ENCODE measurements around the gene GARIN5B.

GARIN5B gene

GRCh38 chr19:55324662-55325061, 38.4 kb downstream of the GARIN5B start:
- DNase-seq (ENCODE audit: low read depth, low spot score), result no peak
- no peak overlapping the region for H3K4me3 ChIP-seq
- H3K27ac ChIP-seq, result no peak overlapping the region
- no peaks in the 10 kb centered on the region for H3K36me3 ChIP-seq (ENCODE audit: insufficient read depth, low read length)
- no peak overlapping the region for H3K9ac ChIP-seq (ENCODE audit: insufficient read length)
- TF ChIP-seq FOXP2 (optimal IDR thresholded peaks at IDR 0.05; ENCODE audit: control extremely low read depth, extremely low read length, insufficient read depth) (no peak), EZH2 (IDR thresholded peaks at IDR 0.05) (no peak), POLR2AphosphoS5 (IDR thresholded peaks at IDR 0.05; ENCODE audit: borderline replicate concordance, low read depth, low read length) (no peak)
- no peaks in the 10 kb centered on the region for H3K9me3 ChIP-seq (ENCODE audit: low read depth, low read length)

DNA sequence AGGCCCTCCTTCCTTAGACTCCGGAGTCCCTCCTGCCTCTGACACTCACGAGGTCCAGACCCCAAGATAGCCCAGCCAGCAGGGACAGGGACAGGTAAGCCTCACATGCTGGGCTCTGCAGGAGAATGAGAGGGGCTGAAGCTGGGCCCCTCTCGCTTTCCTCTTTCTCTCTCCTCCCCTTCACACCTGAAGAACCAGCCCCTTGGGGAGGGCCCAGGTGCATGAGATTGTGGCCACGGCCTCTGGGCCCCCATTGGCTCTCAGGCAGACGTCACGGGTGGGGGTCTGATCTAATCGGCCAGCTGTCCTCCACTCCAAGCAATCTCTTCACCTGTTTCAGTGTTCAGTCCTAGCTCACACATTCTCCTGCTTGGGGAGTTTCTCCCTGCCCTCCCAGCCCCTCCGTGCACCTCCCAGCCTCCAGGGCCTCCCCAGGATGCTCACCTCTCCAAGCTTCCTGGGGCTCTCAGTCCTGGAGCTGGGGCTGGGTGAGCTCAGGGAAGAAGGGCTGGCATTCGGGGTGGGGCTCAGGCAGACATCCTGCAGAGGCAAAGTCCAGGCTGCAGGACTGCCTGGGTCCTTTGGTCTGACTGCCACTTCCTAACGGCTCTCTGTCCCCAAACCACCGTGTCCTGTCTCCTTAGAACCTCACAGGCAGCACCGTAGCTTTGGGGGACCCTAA, 40.7 kb downstream of the GARIN5B start:
- H3K36me3 ChIP-seq (ENCODE audit: insufficient read depth, low read length), result no peaks in the 10 kb centered on the region
- H3K4me3 ChIP-seq, result no peak overlapping the region
- no peak overlapping the region for H3K9ac ChIP-seq (ENCODE audit: insufficient read length)
- no peak overlapping the region for H3K27ac ChIP-seq
- TF ChIP-seq EZH2 (IDR thresholded peaks at IDR 0.05), result no peak
- no peak for TF ChIP-seq FOXP2 (optimal IDR thresholded peaks at IDR 0.05; ENCODE audit: control extremely low read depth, extremely low read length, insufficient read depth)
- TF ChIP-seq POLR2AphosphoS5 (IDR thresholded peaks at IDR 0.05; ENCODE audit: borderline replicate concordance, low read depth, low read length), result no peak
- no peak for DNase-seq (ENCODE audit: low read depth, low spot score)
- no peaks in the 10 kb centered on the region for H3K9me3 ChIP-seq (ENCODE audit: low read depth, low read length)

DNA sequence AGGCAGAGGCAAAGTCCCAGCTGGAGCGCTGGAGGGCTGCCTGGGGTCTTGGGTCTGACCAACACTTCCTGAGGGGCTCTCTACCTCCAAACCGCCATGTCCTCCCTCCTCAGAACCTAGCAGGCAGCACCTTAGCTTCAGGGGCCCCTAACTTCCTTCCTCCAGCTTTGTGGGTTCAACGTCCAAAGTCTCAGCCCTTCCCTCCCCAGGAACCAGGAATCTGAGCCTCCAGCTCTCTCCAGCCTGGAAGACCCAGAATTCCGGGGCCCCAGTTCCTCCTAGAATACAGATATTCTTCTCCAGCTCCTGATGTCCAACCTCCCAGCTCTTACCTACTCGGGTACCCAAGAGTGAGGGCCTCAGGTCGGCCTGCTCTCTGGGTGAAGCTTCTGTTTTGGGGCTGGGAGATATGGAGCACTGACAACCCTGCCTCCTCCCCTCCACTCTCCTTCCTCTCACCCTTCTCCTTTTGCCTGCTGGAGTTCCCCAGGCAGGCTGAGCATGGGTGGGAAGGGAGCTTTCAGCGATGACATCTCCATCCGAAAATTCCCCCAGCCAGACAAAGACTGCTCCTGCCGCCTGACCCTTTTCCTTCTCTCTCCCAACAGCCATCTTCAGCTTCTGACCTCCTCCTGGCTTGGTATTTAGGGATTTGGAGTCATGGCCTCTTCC, 41.5 kb downstream of the GARIN5B start:
- Histone ChIP-seq H3K9me3 (ENCODE audit: low read depth, low read length) (no peaks in the 10 kb centered on the region), H3K9ac (ENCODE audit: insufficient read length) (no peak overlapping the region), H3K36me3 (ENCODE audit: insufficient read depth, low read length) (no peaks in the 10 kb centered on the region), H3K27ac (no peak overlapping the region), H3K4me3 (no peak overlapping the region)
- no peak for TF ChIP-seq POLR2AphosphoS5 (IDR thresholded peaks at IDR 0.05; ENCODE audit: borderline replicate concordance, low read depth, low read length)
- no peak for TF ChIP-seq EZH2 (IDR thresholded peaks at IDR 0.05)
- no peak for TF ChIP-seq FOXP2 (optimal IDR thresholded peaks at IDR 0.05; ENCODE audit: control extremely low read depth, extremely low read length, insufficient read depth)
- DNase-seq (ENCODE audit: low read depth, low spot score), result no peak

GRCh38 chr19:55320844-55321419, 42.1 kb downstream of the GARIN5B start:
- Histone ChIP-seq H3K9me3 (ENCODE audit: low read depth, low read length) (no peaks in the 10 kb centered on the region), H3K27ac (no peak overlapping the region), H3K9ac (ENCODE audit: insufficient read length) (no peak overlapping the region), H3K36me3 (ENCODE audit: insufficient read depth, low read length) (no peaks in the 10 kb centered on the region), H3K4me3 (no peak overlapping the region)
- TF ChIP-seq POLR2AphosphoS5 (IDR thresholded peaks at IDR 0.05; ENCODE audit: borderline replicate concordance, low read depth, low read length) (no peak), EZH2 (IDR thresholded peaks at IDR 0.05) (no peak), FOXP2 (optimal IDR thresholded peaks at IDR 0.05; ENCODE audit: control extremely low read depth, extremely low read length, insufficient read depth) (no peak)
- DNase-seq (ENCODE audit: low read depth, low spot score), result no peak

- H3K9ac ChIP-seq (ENCODE audit: insufficient read length), result no peak overlapping the region
- H3K36me3 ChIP-seq (ENCODE audit: insufficient read depth, low read length), result no peaks in the 10 kb centered on the region
- TF ChIP-seq POLR2AphosphoS5 (IDR thresholded peaks at IDR 0.05; ENCODE audit: borderline replicate concordance, low read depth, low read length), result no peak
- no peak for TF ChIP-seq FOXP2 (optimal IDR thresholded peaks at IDR 0.05; ENCODE audit: control extremely low read depth, extremely low read length, insufficient read depth)
- TF ChIP-seq EZH2 (IDR thresholded peaks at IDR 0.05), result no peak
- H3K4me3 ChIP-seq, result no peak overlapping the region
- no peak for DNase-seq (ENCODE audit: low read depth, low spot score)
- no peaks in the 10 kb centered on the region for H3K9me3 ChIP-seq (ENCODE audit: low read depth, low read length)
- no peak overlapping the region for H3K27ac ChIP-seq
Measured at GRCh38 chr19:55319785-55320184, 43.3 kb downstream of the GARIN5B start.

GRCh38 chr19:55316646-55317045, 46.4 kb downstream of the GARIN5B start:
- H3K4me3 ChIP-seq, result no peak overlapping the region
- TF ChIP-seq POLR2AphosphoS5 (IDR thresholded peaks at IDR 0.05; ENCODE audit: borderline replicate concordance, low read depth, low read length), result no peak
- no peak for TF ChIP-seq EZH2 (IDR thresholded peaks at IDR 0.05)
- TF ChIP-seq FOXP2 (optimal IDR thresholded peaks at IDR 0.05; ENCODE audit: control extremely low read depth, extremely low read length, insufficient read depth), result no peak
- no peak for DNase-seq (ENCODE audit: low read depth, low spot score)
- H3K9ac ChIP-seq (ENCODE audit: insufficient read length), result no peak overlapping the region
- H3K9me3 ChIP-seq (ENCODE audit: low read depth, low read length), result no peaks in the 10 kb centered on the region
- no peaks in the 10 kb centered on the region for H3K36me3 ChIP-seq (ENCODE audit: insufficient read depth, low read length)
- no peak overlapping the region for H3K27ac ChIP-seq

- Histone ChIP-seq H3K36me3 (ENCODE audit: insufficient read depth, low read length) (no peaks in the 10 kb centered on the region), H3K9me3 (ENCODE audit: low read depth, low read length) (no peaks in the 10 kb centered on the region), H3K27ac (no peak overlapping the region), H3K9ac (ENCODE audit: insufficient read length) (no peak overlapping the region), H3K4me3 (no peak overlapping the region)
- TF ChIP-seq POLR2AphosphoS5 (IDR thresholded peaks at IDR 0.05; ENCODE audit: borderline replicate concordance, low read depth, low read length) (no peak), FOXP2 (optimal IDR thresholded peaks at IDR 0.05; ENCODE audit: control extremely low read depth, extremely low read length, insufficient read depth) (no peak), EZH2 (IDR thresholded peaks at IDR 0.05) (no peak)
- DNase-seq (ENCODE audit: low read depth, low spot score), result no peak
Measured at GRCh38 chr19:55315956-55316525, 47.0 kb downstream of the GARIN5B start.

DNA sequence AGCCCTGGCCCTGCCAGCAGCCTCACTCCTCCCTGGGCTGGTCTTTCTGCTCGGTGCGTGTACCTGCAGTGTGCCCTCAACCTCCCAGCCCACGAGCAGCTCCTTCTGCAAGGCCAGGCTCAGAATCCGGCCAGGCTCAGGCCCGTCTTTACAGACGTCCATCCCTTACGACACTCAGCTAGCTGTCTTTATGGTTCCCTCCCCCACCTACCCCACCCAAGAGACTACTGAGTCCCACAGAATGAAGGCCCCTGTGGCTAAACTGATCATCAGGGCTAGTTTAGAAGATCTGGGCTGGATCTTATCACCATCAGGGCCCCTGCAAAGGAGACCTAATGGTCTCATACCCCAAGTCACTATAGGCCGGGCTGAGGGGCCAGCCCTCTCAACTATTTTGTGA, 48.7 kb downstream of the GARIN5B start:
- Histone ChIP-seq H3K36me3 (ENCODE audit: insufficient read depth, low read length) (peaks cover under 1% of the 10 kb centered on the region; the same call in 1 of the 2 replicates), H3K4me3 (no peak overlapping the region), H3K9me3 (ENCODE audit: low read depth, low read length) (no peaks in the 10 kb centered on the region), H3K27ac (no peak overlapping the region), H3K9ac (ENCODE audit: insufficient read length) (no peak overlapping the region)
- no peak for DNase-seq (ENCODE audit: low read depth, low spot score)
- TF ChIP-seq EZH2 (IDR thresholded peaks at IDR 0.05) (no peak), POLR2AphosphoS5 (IDR thresholded peaks at IDR 0.05; ENCODE audit: borderline replicate concordance, low read depth, low read length) (no peak), FOXP2 (optimal IDR thresholded peaks at IDR 0.05; ENCODE audit: control extremely low read depth, extremely low read length, insufficient read depth) (no peak)

Data from SK-N-MC (cell line).